GM12878 (cell line): ENCODE measurements around the gene ECEL1. TPM values are rescaled to one million over a fixed set of nuclear protein-coding genes. Genes with fewer than 3 reads are reported as not detected.

Experiments
- ATAC-seq: fragments of 200-7000 bp; cut with Tn5 transposase; 3 replicates; pipeline ENCODE4 v1.9.1; 2020; ENCODE audit warnings: mild to moderate bottlenecking, moderate library complexity
- BruUV-seq: library from RNA; stranded (reverse); fragments of 400-500 nt; replicated peaks from 2 replicates; lab custom pipeline; 2021; lab: Mats Ljungman, UMichigan
- CTCF ChIA-PET: fragments of 300-600 bp; sonication (Branson Sonifier 250); formaldehyde crosslinking; extraction: SDS; loops from one replicate; lab custom pipeline; 2021; ENCODE audit warnings: inconsistent platforms; lab: Yijun Ruan, JAX
- POLR2A ChIA-PET: fragments of 350-600 bp; formaldehyde crosslinking; extraction: SDS; loops from one replicate; lab custom pipeline; 2021; ENCODE audit warnings: inconsistent platforms; lab: Charles Lee
- RAD21 ChIA-PET: fragments of 300-600 bp; sonication (Branson Sonifier 250); formaldehyde crosslinking; loops from one replicate; lab custom pipeline; 2023; ENCODE audit warnings: antibody characterized with exemption; ENCODE audit not compliant: unreplicated experiment; lab: Charles Lee
- SMC1A ChIA-PET: fragments of 300-600 bp; sonication (Branson Sonifier 250); formaldehyde crosslinking; loops from one replicate; lab custom pipeline; 2023; ENCODE audit not compliant: unreplicated experiment, uncharacterized antibody; lab: Charles Lee
- DNase-seq: peaks from one replicate; pipeline ENCODE4 v3.0.0-alpha.2; 2011; ENCODE audit warnings: low read depth, low spot score
- FAIRE-seq: peaks from 3 replicates; lab custom pipeline; 2011; peaks lifted over from hg19 to GRCh38; lab: Jason Lieb, UNC
- H2AFZ ChIP-seq: 2 replicates; pipeline ENCODE4 v1.6.0; 2011; ENCODE audit warnings: low read depth, low read length, control low read depth; ENCODE audit not compliant: control insufficient read depth
- H3K27ac ChIP-seq: 2 replicates; pipeline ENCODE4 v1.5.1; 2011; ENCODE audit warnings: control low read depth; ENCODE audit not compliant: control insufficient read depth, insufficient read depth
- H3K27me3 ChIP-seq, 2 experiments: replicated peaks in 1 of 2; 2 replicates each; pipeline versions ENCODE4 v1.6.0 to v1.6.1; 2011; ENCODE audit warnings: low read length in 1 of 2; ENCODE audit not compliant: control insufficient read depth in 2 of 2, insufficient read depth in 2 of 2
- H3K36me3 ChIP-seq, 2 experiments: 2 replicates each; pipeline ENCODE4 v1.5.1; 2011; ENCODE audit warnings: low read length in 1 of 2; ENCODE audit not compliant: control insufficient read depth in 2 of 2, insufficient read depth in 2 of 2
- H3K4me1 ChIP-seq: 2 replicates; pipeline ENCODE4 v1.6.1; 2011; ENCODE audit warnings: mild to moderate bottlenecking, low read length, moderate library complexity, mixed read lengths; ENCODE audit not compliant: control insufficient read depth, insufficient read depth
- H3K4me2 ChIP-seq: 2 replicates; pipeline ENCODE4 v1.6.0; 2011; ENCODE audit warnings: control low read depth; ENCODE audit not compliant: control insufficient read depth, insufficient read depth
- H3K4me3 ChIP-seq: fragments of 200-600 bp; sonication (generic); 2 replicates; pipeline ENCODE4 v1.5.1; 2016
- H3K79me2 ChIP-seq: 2 replicates; pipeline ENCODE4 v1.6.0; 2011; ENCODE audit warnings: low read length; ENCODE audit not compliant: control insufficient read depth, insufficient read depth
- H3K9ac ChIP-seq: 2 replicates; pipeline ENCODE4 v1.8.0; 2011; ENCODE audit warnings: low read length, control low read depth, mixed read lengths; ENCODE audit not compliant: control insufficient read depth, insufficient read depth
- H3K9me3 ChIP-seq: replicated peaks from 3 replicates; pipeline ENCODE4 v1.5.1; 2011; ENCODE audit warnings: mild to moderate bottlenecking, low read length; ENCODE audit not compliant: control insufficient read depth, insufficient read depth
- H4K20me1 ChIP-seq: 2 replicates; pipeline ENCODE4 v1.6.0; 2011; ENCODE audit not compliant: control insufficient read depth, insufficient read depth
- E2F8 ChIP-seq: fragments of 450-650 bp; IDR thresholded peaks from 2 replicates; pipeline ENCODE4 v1.6.1; 2018; ENCODE audit warnings: mild to moderate bottlenecking, low read depth, moderate library complexity; ENCODE audit not compliant: partially characterized antibody
- EZH2 ChIP-seq: IDR thresholded peaks from 2 replicates; pipeline ENCODE4 v1.6.1; 2012; ENCODE audit warnings: low read depth, mild to moderate bottlenecking, control low read depth, inconsistent platforms, low read length, borderline replicate concordance; ENCODE audit not compliant: control insufficient read depth
- IKZF2 ChIP-seq, 2 experiments: fragments of 450-650 bp; IDR thresholded peaks; 2 replicates each; pipeline ENCODE4 v1.6.1; 2017; ENCODE audit warnings: mild to moderate bottlenecking in 2 of 2, moderate library complexity in 2 of 2
- JUNB ChIP-seq: IDR thresholded peaks from 2 replicates; pipeline ENCODE4 v1.6.1; 2016; ENCODE audit warnings: antibody characterized with exemption, mild to moderate bottlenecking
- MTA2 ChIP-seq: fragments of 450-650 bp; IDR thresholded peaks from 2 replicates; pipeline ENCODE4 v1.6.1; 2016; ENCODE audit warnings: low read depth, mild to moderate bottlenecking, moderate library complexity
- NFIC ChIP-seq: IDR thresholded peaks from 2 replicates; pipeline ENCODE4 v1.6.1; 2012; ENCODE audit warnings: low read depth, mild to moderate bottlenecking, inconsistent platforms, low read length, moderate library complexity
- NR2C1 ChIP-seq: fragments of 450-650 bp; IDR thresholded peaks from 2 replicates; pipeline ENCODE4 v1.6.1; 2017; ENCODE audit warnings: antibody characterized with exemption, mild to moderate bottlenecking, moderate library complexity
- POLR2AphosphoS5 ChIP-seq: IDR thresholded peaks from 2 replicates; pipeline ENCODE4 v1.6.1; 2011; ENCODE audit warnings: mild to moderate bottlenecking, low read length, inconsistent platforms
- RAD21 ChIP-seq: IDR thresholded peaks from 2 replicates; pipeline ENCODE4 v1.6.1; 2011; ENCODE audit warnings: mild to moderate bottlenecking, low read depth, low read length, moderate library complexity; ENCODE audit not compliant: insufficient read depth
- RCOR1 ChIP-seq: conservative IDR thresholded peaks from 2 replicates; pipeline ENCODE4 v1.6.1; 2012; ENCODE audit warnings: low read depth, low read length, improper control_type of control experiment
- USF2 ChIP-seq: IDR thresholded peaks from 2 replicates; pipeline ENCODE4 v1.6.1; 2011; ENCODE audit warnings: low read depth, low read length, improper control_type of control experiment, borderline replicate concordance
- ZBTB40 ChIP-seq: fragments of 450-650 bp; IDR thresholded peaks from 2 replicates; pipeline ENCODE4 v1.6.1; 2016; ENCODE audit warnings: mild to moderate bottlenecking, moderate library complexity, borderline replicate concordance
- WGBS: methylation state at CpG from one replicate; pipeline ENCODE4 v1.1.6; 2016; ENCODE audit warnings: low lambda C conversion rate; ENCODE audit not compliant: insufficient replicate concordance, insufficient coverage; ENCODE audit errors: missing lambda C conversion rate; 5-methylcytosine and 5-hydroxymethylcytosine counted together
- in situ Hi-C: fragments of 300-500 bp; cut with MboI; formaldehyde crosslinking; loops from 9 replicates; pipeline ENCODE4 v1.14.3; 2018; ENCODE audit warnings: mixed read lengths
- intact Hi-C: fragments of 100-400 bp; cut with micrococcal nuclease; formaldehyde crosslinking; loops from one replicate; pipeline ENCODE4 v1.14.2; 2022; ENCODE audit not compliant: unreplicated experiment
- polyA plus RNA-seq, 11 experiments: library from polyadenylated mRNA; depleted of rRNA in 4 of 11; unstranded in 6 of 11; stranded (reverse) in 5 of 11; fragments of >200 nt; fragmentation: Nextera tagmentation in 4 of 11; fragmentation: Illumina TruSeq in 1 of 11; extraction: Ambion mirVana in 4 of 11; extraction: Trizol in 1 of 11; gene quantifications; 1 replicate in 1 of 11; 2 replicates in 10 of 11; pipeline versions ENCODE4 v1.2.1 to v1.2.3, GENCODE V29; 2011 to 2016; ENCODE audit warnings: inconsistent platforms in 2 of 11, missing spikeins in 2 of 11, low read depth in 1 of 11
- total RNA-seq, 4 experiments: library from RNA; depleted of rRNA in 3 of 4; stranded (reverse); fragments of >200 nt in 3 of 4; fragmentation: Illumina TruSeq in 1 of 4; extraction: Trizol in 1 of 4; gene quantifications; 2 replicates each; pipeline versions ENCODE4 v1.2.1 to v1.2.3, GENCODE V29; 2013 to 2021
- TF ChIP-seq, protein P1 (sequence below): IDR thresholded peaks from 2 replicates; pipeline ENCODE4 v1.6.1; 2011; ENCODE audit warnings: low read depth, mild to moderate bottlenecking, low read length, moderate library complexity, borderline replicate concordance; ENCODE audit errors: extremely low read depth

ECEL1 gene
- total and polyA plus RNA-seq, 10 of the 15 experiments (the other 5 are each of a cell fraction or from before 2014, with no cell fraction given): not detected

GRCh38 chr2:232532419-232532818, 44.8 kb upstream of the ECEL1 start (continued):
- no peak for TF ChIP-seq E2F8
- TF ChIP-seq NFIC: no peak
- no peak for TF ChIP-seq MTA2

DNA sequence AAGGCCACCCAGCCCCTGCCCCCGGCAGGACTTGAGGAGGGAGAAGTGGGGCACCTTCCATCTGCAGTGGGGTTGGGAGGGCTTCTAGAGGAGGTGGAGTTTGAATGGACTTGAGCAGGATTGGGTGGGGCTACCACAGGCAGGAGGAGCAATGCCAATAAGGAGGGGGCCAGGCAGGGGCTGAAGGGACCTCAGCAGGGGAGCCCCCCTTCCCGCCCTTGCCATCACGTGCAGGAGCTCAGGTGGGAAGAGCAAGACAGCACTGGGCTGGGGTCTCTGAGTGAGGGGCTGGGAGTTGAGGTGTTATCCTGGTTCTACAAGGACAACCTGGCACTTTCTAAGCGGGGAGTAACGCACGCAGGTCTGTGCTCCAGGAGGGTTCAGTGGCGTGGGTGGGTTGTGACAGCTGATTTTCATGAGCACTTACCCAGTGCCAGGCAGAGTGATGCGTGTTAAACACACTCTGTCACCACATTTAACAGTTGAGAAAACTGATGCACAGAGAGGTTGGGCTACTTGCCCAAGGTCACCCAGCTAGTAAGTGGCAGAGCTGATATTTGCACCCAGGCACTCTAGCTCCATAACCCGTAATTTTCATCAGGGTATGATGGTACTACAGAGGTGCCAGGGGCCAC, 43.1 kb upstream of the ECEL1 start:
- BruUV-seq: no TSS peak
- no peak for ATAC-seq
- FAIRE-seq: no peak
- no peaks in the 10 kb centered on the region; the same call in 2 of the 3 replicates for H3K9me3 ChIP-seq
- in situ Hi-C loops (no loop called here), intact Hi-C loops (no loop called here)
- H3K27ac ChIP-seq: no peak overlapping the region
- ChIA-PET POLR2A (no interaction called here), SMC1A (interaction anchor here (1.2 kb wide), 1 partner anchor 27 kb away, joined by 3 read pairs; no protein-coding TSS in a partner anchor), RAD21 (no interaction called here), CTCF (interaction anchor here (0.6 to 1.5 kb wide), 2 partner anchors 10 to 465 kb away, joined by 3 to 5 read pairs; partner anchors contain the start of gene PRSS56)
- H3K4me1 ChIP-seq: no peaks in the 10 kb centered on the region
- H3K4me3 ChIP-seq: no peak overlapping the region
- no peak for DNase-seq
- no peaks in the 10 kb centered on the region for H4K20me1 ChIP-seq
- no peaks in the 10 kb centered on the region for H3K36me3 ChIP-seq
- 41% methylated on average over 9 of the region's 9 CpGs for WGBS
- H2AFZ ChIP-seq: no peak overlapping the region
- H3K9ac ChIP-seq: no peak overlapping the region
- H3K79me2 ChIP-seq: no peaks in the 10 kb centered on the region
- H3K27me3 ChIP-seq: no peaks in the 10 kb centered on the region; a peak in 1 of 4 replicates
- H3K4me2 ChIP-seq: no peak overlapping the region
- TF ChIP-seq IKZF2 (IDR thresholded peaks at IDR 0.05) (no peak), POLR2AphosphoS5 (no peak), USF2 (no peak), RAD21 (no peak), ZBTB40 (no peak), EZH2 (no peak), NR2C1 (no peak), RCOR1 (no peak), JUNB (no peak)
- TF ChIP-seq, protein P1, sequence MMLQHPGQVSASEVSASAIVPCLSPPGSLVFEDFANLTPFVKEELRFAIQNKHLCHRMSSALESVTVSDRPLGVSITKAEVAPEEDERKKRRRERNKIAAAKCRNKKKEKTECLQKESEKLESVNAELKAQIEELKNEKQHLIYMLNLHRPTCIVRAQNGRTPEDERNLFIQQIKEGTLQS: no peak
